GM13976 (cell line): Measurements from ENCODE around the gene ME3.

Experiments used
- DNase-seq: peaks from one replicate; pipeline ENCODE4 v3.0.0; 2012; ENCODE audit warnings: low spot score
- in situ Hi-C: fragments of 300-500 bp; cut with MboI; formaldehyde crosslinking; loops from one replicate; pipeline ENCODE4 v1.12.0; 2022; ENCODE audit warnings: low sequenced_read_pairs, mixed read lengths, inconsistent platforms; ENCODE audit not compliant: unreplicated experiment
- TF ChIP-seq, protein P1 (sequence below): IDR thresholded peaks from 2 replicates; pipeline ENCODE4 v1.5.1; 2012; ENCODE audit warnings: borderline replicate concordance, mild to moderate bottlenecking; ENCODE audit not compliant: insufficient read depth; ENCODE audit errors: extremely low read depth, missing control alignments, control extremely low read depth

ME3 gene

DNA sequence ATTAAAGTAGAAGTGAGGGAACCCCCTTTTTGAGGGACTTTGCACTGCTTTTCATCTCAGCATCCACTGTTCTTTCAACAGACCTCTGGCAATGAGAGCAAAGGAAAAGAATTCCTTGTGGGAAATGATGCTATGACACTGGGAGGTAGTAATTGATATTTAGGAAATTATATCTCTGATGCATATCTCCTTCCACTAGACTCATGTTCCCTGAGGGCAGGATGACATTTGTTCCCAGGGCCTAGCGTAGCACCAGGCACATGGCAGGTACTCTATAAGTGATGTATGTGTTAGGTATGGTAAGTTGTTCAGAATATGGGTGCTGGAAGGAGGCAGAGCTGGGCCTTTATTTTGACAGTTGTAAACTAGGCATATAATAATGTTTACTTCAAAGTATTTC lies 154.9 kb downstream of the ME3 start:
- no peak for DNase-seq

DNA sequence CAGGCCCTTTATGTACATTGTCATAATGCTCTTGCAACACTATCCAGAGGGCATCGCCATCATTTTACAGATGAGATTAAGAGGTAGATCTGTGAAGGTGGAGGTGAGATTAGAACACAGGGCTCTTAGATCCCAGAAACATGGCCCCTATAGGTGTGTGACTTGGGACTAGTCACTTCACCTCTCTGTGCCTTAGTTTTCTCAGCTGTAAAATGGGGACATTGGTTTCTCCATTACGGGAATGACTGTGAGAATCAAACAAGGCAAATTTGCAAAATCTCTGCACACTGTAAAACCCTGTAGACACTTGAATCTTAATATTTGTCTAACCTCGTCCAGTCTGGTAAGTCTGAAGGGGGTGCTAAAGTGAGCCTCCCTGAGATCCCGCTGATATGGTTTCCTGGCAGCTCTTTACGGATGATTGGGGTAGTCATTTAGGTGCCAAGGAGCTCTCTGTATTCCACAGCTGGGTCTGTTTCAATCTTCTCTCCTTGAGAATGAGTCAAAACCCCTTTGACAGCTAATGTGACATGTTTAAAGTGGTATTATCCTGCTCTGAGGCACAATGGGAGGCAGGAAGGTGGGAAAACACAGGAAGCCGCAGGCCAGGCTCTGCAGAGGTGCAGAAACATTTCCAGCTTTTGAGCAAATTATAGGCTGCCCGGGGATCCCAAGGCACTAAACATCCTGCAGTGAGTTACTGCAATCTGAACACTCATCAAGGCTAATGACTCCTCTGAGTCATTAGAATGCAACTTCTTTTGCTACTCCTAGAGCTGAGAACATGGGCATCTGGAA lies 156.9 kb downstream of the ME3 start:
- no peak for DNase-seq
- in situ Hi-C loops = no loop called here
- TF ChIP-seq, protein P1, sequence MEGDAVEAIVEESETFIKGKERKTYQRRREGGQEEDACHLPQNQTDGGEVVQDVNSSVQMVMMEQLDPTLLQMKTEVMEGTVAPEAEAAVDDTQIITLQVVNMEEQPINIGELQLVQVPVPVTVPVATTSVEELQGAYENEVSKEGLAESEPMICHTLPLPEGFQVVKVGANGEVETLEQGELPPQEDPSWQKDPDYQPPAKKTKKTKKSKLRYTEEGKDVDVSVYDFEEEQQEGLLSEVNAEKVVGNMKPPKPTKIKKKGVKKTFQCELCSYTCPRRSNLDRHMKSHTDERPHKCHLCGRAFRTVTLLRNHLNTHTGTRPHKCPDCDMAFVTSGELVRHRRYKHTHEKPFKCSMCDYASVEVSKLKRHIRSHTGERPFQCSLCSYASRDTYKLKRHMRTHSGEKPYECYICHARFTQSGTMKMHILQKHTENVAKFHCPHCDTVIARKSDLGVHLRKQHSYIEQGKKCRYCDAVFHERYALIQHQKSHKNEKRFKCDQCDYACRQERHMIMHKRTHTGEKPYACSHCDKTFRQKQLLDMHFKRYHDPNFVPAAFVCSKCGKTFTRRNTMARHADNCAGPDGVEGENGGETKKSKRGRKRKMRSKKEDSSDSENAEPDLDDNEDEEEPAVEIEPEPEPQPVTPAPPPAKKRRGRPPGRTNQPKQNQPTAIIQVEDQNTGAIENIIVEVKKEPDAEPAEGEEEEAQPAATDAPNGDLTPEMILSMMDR = no peak

More for the DNA sequence above, 154.9 kb downstream of the ME3 start:
- in situ Hi-C loops = no loop called here
- TF ChIP-seq, protein P1 = no peak

DNA sequence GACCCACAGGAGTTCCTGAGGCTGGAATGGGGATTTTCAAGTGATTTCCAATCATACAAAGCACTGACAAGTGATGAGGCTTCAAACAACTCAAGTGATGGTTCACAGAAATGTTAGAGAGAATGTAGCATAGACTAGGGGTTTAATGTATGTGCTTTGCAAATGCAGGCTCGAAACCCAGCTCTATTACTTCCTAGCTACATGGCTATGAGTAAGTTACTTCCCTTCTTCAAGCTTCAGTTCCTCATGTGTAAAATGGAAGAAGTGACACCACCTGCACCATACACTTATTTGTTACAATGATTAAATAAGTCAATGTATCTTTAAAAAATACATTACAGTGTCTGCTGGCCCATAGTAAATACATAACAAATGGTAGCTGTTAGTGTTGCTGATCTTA lies 158.0 kb downstream of the ME3 start:
- in situ Hi-C loops = no loop called here
- TF ChIP-seq, protein P1 = no peak
- DNase-seq = no peak

DNA sequence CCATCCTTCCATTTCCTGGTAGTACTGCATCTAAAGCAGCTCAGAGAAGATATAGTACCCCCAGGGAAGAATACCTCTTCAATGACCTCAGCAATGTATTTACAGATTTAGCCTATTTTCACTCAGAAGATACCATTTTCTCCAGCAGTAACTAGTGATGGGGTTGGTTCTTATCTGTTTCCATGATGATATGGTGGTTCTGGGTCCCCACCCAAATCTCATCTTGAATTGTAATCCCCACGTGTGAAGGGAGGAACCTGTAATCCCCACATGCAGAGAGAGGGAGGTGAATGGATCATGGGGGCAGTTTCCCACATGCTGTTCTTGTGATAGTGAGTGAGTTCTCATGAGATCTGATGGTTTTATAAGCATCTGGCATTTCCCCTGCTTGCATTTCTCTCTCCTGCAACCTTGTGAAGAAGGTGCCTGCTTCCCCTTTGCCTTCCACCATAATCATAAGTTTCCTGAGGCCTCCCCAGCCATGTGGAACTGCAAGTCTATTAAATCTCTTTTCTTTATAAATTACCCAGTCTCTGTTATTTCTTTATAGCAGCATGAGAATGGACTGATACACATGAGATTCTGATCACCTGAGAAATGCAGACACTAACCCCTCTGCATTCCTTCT lies 158.6 kb downstream of the ME3 start:
- no peak for DNase-seq
- in situ Hi-C loops = no loop called here
- TF ChIP-seq, protein P1 = no peak

DNA sequence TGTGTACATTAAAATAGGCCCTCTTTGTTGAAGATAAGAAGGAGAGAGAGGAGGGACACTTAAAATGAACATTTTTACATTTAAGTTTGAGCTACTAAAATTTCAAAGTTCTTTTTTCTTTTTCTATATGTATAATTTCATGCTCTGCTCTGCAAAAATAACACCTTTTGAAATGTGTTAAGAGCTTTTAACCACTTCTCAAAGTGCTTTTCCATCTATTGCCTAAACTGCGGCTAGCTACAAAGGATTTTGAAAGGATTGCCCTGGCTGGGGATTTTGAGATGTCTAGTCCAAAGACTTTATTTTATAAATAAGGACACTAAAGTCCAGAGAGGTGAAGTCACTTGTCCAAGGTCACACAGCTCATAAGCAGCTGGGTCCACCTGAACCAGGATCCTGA lies 159.3 kb downstream of the ME3 start:
- TF ChIP-seq, protein P1 = no peak
- in situ Hi-C loops = no loop called here
- no peak for DNase-seq

DNA sequence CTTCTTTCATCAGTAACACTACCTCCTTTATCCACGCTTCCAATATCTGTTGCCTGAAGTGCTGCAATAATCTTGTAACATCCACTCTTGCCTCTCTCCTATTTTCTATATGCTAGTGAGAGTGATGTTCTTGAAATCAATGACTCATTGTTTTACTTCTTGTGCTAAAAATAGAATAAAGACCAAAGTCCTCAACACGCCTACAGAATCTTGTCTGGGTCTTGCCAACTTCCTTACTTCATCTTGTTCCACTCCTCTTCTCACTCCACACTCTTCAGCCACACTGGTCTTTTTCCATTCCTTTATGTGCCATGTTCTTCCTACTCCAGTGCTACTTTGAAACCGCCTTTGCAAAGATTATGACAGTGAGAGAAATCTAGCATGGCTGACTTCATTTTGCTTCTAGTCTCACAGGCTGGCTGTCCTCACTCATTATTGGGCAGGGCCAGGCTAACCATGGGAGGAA lies 161.3 kb downstream of the ME3 start:
- DNase-seq = peak; percentile 41
- in situ Hi-C loops = no loop called here
- TF ChIP-seq, protein P1 = no peak
